ENCODE results near the gene PTPRK.

DNA sequence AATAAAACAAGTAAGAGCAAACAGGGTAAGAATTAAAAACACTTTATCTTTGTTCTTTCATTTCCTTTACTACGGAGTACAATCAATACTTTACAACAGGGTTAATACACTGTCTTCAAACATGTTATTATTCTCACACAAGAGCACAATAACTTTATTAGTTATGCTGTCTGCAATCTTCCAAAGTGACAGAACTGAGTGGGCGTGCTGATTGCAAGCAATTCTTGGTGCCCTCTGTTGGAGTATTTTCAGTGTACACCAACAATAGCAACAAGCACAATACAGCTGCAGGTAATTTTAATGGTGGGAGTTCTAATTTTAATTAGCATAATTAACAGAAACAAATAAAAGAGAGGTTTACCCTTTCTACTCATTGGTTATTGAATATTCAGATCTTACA, 33.9 kb upstream of the PTPRK start:
- no peak for TF ChIP-seq SMAD1 (CRISPR knock-in tag; IDR thresholded peaks at IDR 0.05; ENCODE audit: borderline replicate concordance, low read depth)
- TF ChIP-seq MAFG (CRISPR knock-in tag; IDR thresholded peaks at IDR 0.05) = no peak
- no peak for TF ChIP-seq ZNF75D (CRISPR knock-in tag; IDR thresholded peaks at IDR 0.05; ENCODE audit: borderline replicate concordance)
- no peak for TF ChIP-seq ZFP91 (CRISPR knock-in tag; IDR thresholded peaks at IDR 0.05; ENCODE audit: borderline replicate concordance)
- no peak for TF ChIP-seq ZFY (CRISPR knock-in tag; IDR thresholded peaks at IDR 0.05)
- TF ChIP-seq TEAD3 (CRISPR knock-in tag; optimal IDR thresholded peaks at IDR 0.05; ENCODE audit: borderline replicate concordance) = no peak

Measured in HepG2 (cell line).